H1 (cell line): ENCODE results near the gene CREB3. TPM values are rescaled to one million over a fixed set of nuclear protein-coding genes. Genes with fewer than 3 reads are reported as not detected.

Experiments
- CTCF ChIA-PET: fragments of 300-600 bp; sonication (Branson Sonifier 250); formaldehyde crosslinking; loops from one replicate; lab custom pipeline; 2021; ENCODE audit not compliant: partially characterized antibody; lab: Charles Lee
- POLR2A ChIA-PET: fragments of 300-600 bp; sonication (Branson Sonifier 250); formaldehyde crosslinking; loops from one replicate; lab custom pipeline; 2021; ENCODE audit warnings: inconsistent platforms; ENCODE audit not compliant: partially characterized antibody; lab: Charles Lee
- DNase-seq, 2 experiments: peaks; one replicate each; pipeline versions ENCODE4 v3.0.0 to v3.0.0-alpha.2; 2010 to 2022; ENCODE audit warnings: low spot score in 2 of 2, low read depth in 1 of 2, mixed read lengths in 1 of 2
- FAIRE-seq: peaks from 2 replicates; lab custom pipeline; 2011; peaks lifted over from hg19 to GRCh38; lab: Jason Lieb, UNC
- H2AFZ ChIP-seq: 2 replicates; pipeline ENCODE4 v1.8.1; 2012; ENCODE audit warnings: low read length, inconsistent platforms
- H2AK5ac ChIP-seq: 2 replicates; pipeline ENCODE4 v1.6.1; 2013; ENCODE audit warnings: low read depth, low read length
- H2BK120ac ChIP-seq: replicated peaks from 2 replicates; pipeline ENCODE3; 2013; ENCODE audit warnings: low read depth, low read length, inconsistent platforms
- H2BK12ac ChIP-seq: 2 replicates; pipeline ENCODE4 v1.6.1; 2013; ENCODE audit warnings: low read depth, low read length
- H2BK15ac ChIP-seq: 2 replicates; pipeline ENCODE4 v1.6.1; 2013; ENCODE audit warnings: low read length
- H2BK20ac ChIP-seq: 2 replicates; pipeline ENCODE4 v1.6.1; 2013; ENCODE audit warnings: low read length
- H2BK5ac ChIP-seq: 2 replicates; pipeline ENCODE4 v1.6.1; 2013; ENCODE audit warnings: low read depth, low read length
- H3K14ac ChIP-seq: 2 replicates; pipeline ENCODE4 v1.6.1; 2013; ENCODE audit warnings: inconsistent platforms; ENCODE audit not compliant: insufficient read length
- H3K18ac ChIP-seq: 2 replicates; pipeline ENCODE4 v1.6.1; 2013; ENCODE audit warnings: low read length; ENCODE audit errors: extremely low read depth
- H3K23ac ChIP-seq: 2 replicates; pipeline ENCODE4 v1.6.1; 2013; ENCODE audit warnings: inconsistent platforms; ENCODE audit not compliant: insufficient read length
- H3K23me2 ChIP-seq: 2 replicates; pipeline ENCODE4 v1.6.1; 2013; ENCODE audit warnings: low read depth, low read length
- H3K27ac ChIP-seq: 2 replicates; pipeline ENCODE4 v1.6.1; 2011; ENCODE audit warnings: low read depth, low read length, inconsistent platforms
- H3K27me3 ChIP-seq, 4 experiments: replicated peaks in 1 of 4; 1 replicate in 1 of 4; 2 replicates in 3 of 4; pipeline versions ENCODE4 v1.6.1 to v1.8.1; 2011 to 2013; ENCODE audit warnings: low read length in 3 of 4, mild to moderate bottlenecking in 3 of 4, inconsistent platforms in 2 of 4, mixed read lengths in 2 of 4, moderate library complexity in 1 of 4; ENCODE audit not compliant: control insufficient read depth in 3 of 4, insufficient read depth in 3 of 4; ENCODE audit errors: extremely low read depth in 1 of 4
- H3K36me3 ChIP-seq, 4 experiments: 2 replicates each; pipeline versions ENCODE4 v1.6.1 to v1.8.1; 2011 to 2013; ENCODE audit warnings: mild to moderate bottlenecking in 4 of 4, low read length in 3 of 4, moderate library complexity in 2 of 4, control low read depth in 1 of 4, inconsistent platforms in 1 of 4; ENCODE audit not compliant: insufficient read depth in 4 of 4, control insufficient read depth in 2 of 4
- H3K4ac ChIP-seq: replicated peaks from 2 replicates; pipeline ENCODE3; 2013; ENCODE audit warnings: low read length, low read depth, mixed read lengths, inconsistent platforms; ENCODE audit not compliant: insufficient read length
- H3K4me1 ChIP-seq, 4 experiments: replicated peaks in 1 of 4; 1 replicate in 1 of 4; 2 replicates in 3 of 4; pipeline versions ENCODE4 v1.6.1 to v1.8.1; 2011 to 2013; ENCODE audit warnings: low read length in 3 of 4, inconsistent platforms in 2 of 4, mixed read lengths in 1 of 4; ENCODE audit not compliant: insufficient read depth in 4 of 4, control insufficient read depth in 3 of 4
- H3K4me2 ChIP-seq, 2 experiments: 2 replicates each; pipeline versions ENCODE4 v1.6.1 to v1.8.1; 2011 to 2013; ENCODE audit warnings: low read depth in 2 of 2, low read length in 2 of 2, control low read depth in 1 of 2, inconsistent platforms in 1 of 2, mild to moderate bottlenecking in 1 of 2; ENCODE audit not compliant: insufficient read depth in 1 of 2
- H3K4me3 ChIP-seq, 4 experiments: fragments of 200-600, 300-600 bp in 1 of 4; sonication (generic), shearing (Covaris generic), sonication (Bioruptor Twin) in 1 of 4; 2 replicates each; pipeline versions ENCODE4 v1.5.1 to v1.8.1; 2011 to 2016; ENCODE audit warnings: low read length in 4 of 4, low read depth in 3 of 4, control low read depth in 2 of 4, inconsistent platforms in 2 of 4, mild to moderate bottlenecking in 2 of 4, mixed read lengths in 1 of 4, moderate library complexity in 1 of 4; ENCODE audit not compliant: insufficient read depth in 2 of 4; ENCODE audit errors: extremely low read depth in 1 of 4
- H3K56ac ChIP-seq: replicated peaks from 2 replicates; pipeline ENCODE3; 2013; ENCODE audit warnings: low read depth, mild to moderate bottlenecking, mixed read lengths, low read length, inconsistent platforms; ENCODE audit not compliant: insufficient read length
- H3K79me1 ChIP-seq: 2 replicates; pipeline ENCODE4 v1.6.1; 2013; ENCODE audit warnings: low read depth, low read length, control low read depth
- H3K79me2 ChIP-seq, 2 experiments: 2 replicates each; pipeline versions ENCODE4 v1.6.1 to v1.8.1; 2012 to 2013; ENCODE audit warnings: low read length in 2 of 2, mild to moderate bottlenecking in 2 of 2, inconsistent platforms in 1 of 2; ENCODE audit not compliant: insufficient read depth in 2 of 2, control insufficient read depth in 1 of 2
- H3K9ac ChIP-seq, 4 experiments: replicated peaks in 1 of 4; 1 replicate in 1 of 4; 2 replicates in 3 of 4; pipeline versions ENCODE4 v1.6.1 to v1.8.1; 2011 to 2013; ENCODE audit warnings: low read depth in 3 of 4, low read length in 3 of 4, control low read depth in 2 of 4, mild to moderate bottlenecking in 2 of 4, moderate library complexity in 2 of 4, inconsistent platforms in 1 of 4; ENCODE audit errors: extremely low read depth in 1 of 4
- H3K9me3 ChIP-seq, 2 experiments: 2 replicates each; pipeline versions ENCODE4 v1.6.1 to v1.8.1; 2012 to 2013; ENCODE audit warnings: mild to moderate bottlenecking in 2 of 2, moderate library complexity in 2 of 2, control low read depth in 1 of 2, inconsistent platforms in 1 of 2, low read depth in 1 of 2, low read length in 1 of 2, mixed read lengths in 1 of 2; ENCODE audit not compliant: insufficient read depth in 2 of 2
- H4K20me1 ChIP-seq, 2 experiments: replicated peaks in 1 of 2; 2 replicates each; pipeline versions ENCODE3 to v1.8.1; 2011 to 2013; ENCODE audit warnings: inconsistent platforms in 2 of 2, low read length in 2 of 2, mild to moderate bottlenecking in 1 of 2; ENCODE audit not compliant: insufficient read depth in 2 of 2, control insufficient read depth in 1 of 2
- H4K5ac ChIP-seq: 2 replicates; pipeline ENCODE4 v1.6.1; 2013; ENCODE audit warnings: low read length, low read depth, mixed read lengths, inconsistent platforms; ENCODE audit not compliant: insufficient read length
- H4K8ac ChIP-seq: 2 replicates; pipeline ENCODE4 v1.8.0; 2013; ENCODE audit warnings: mild to moderate bottlenecking, moderate library complexity, low read length, inconsistent platforms; ENCODE audit not compliant: insufficient read depth; ENCODE audit errors: extremely low read depth
- H4K91ac ChIP-seq: replicated peaks from 2 replicates; pipeline ENCODE3; 2013; ENCODE audit warnings: low read length, mixed read lengths, inconsistent platforms; ENCODE audit not compliant: insufficient read length
- ATF2 ChIP-seq: IDR thresholded peaks from 2 replicates; pipeline ENCODE4 v1.6.1; 2012; ENCODE audit warnings: low read length, inconsistent platforms
- CBX8 ChIP-seq: fragments of 300-800, 300-1000 bp; sonication (generic); IDR thresholded peaks from 2 replicates; pipeline ENCODE4 v1.7.1; 2016; ENCODE audit warnings: low read depth, low read length, borderline replicate concordance
- EGR1 ChIP-seq: IDR thresholded peaks from 2 replicates; pipeline ENCODE4 v1.6.1; 2011; ENCODE audit warnings: low read depth, low read length, borderline replicate concordance
- HDAC6 ChIP-seq: IDR thresholded peaks from one replicate; pipeline ENCODE4 v1.7.1; 2012; ENCODE audit warnings: low read depth, mild to moderate bottlenecking, inconsistent platforms, low read length, moderate library complexity
- JUN ChIP-seq: IDR thresholded peaks from 2 replicates; pipeline ENCODE4 v1.6.1; 2011; ENCODE audit warnings: low read depth, mild to moderate bottlenecking, improper control_type of control experiment, low read length
- KDM5A ChIP-seq: fragments of 200-600 bp; IDR thresholded peaks from 2 replicates; pipeline ENCODE4 v1.7.1; 2012; ENCODE audit warnings: mild to moderate bottlenecking, low read length, inconsistent platforms, mixed read lengths
- POU5F1 ChIP-seq: IDR thresholded peaks from 2 replicates; pipeline ENCODE4 v1.6.1; 2011; ENCODE audit warnings: low read depth, mild to moderate bottlenecking, low read length, moderate library complexity
- RFX5 ChIP-seq: IDR thresholded peaks from 2 replicates; pipeline ENCODE4 v1.6.1; 2011; ENCODE audit warnings: low read depth, low read length, improper control_type of control experiment, borderline replicate concordance
- SIX5 ChIP-seq: IDR thresholded peaks from 2 replicates; pipeline ENCODE4 v1.6.1; 2011; ENCODE audit warnings: mild to moderate bottlenecking, low read depth, low read length
- TAF7 ChIP-seq: optimal IDR thresholded peaks from 2 replicates; pipeline ENCODE3; 2011; ENCODE audit warnings: low read depth, mild to moderate bottlenecking, inconsistent platforms, low read length, moderate library complexity, borderline replicate concordance
- TBP ChIP-seq: IDR thresholded peaks from 2 replicates; pipeline ENCODE4 v1.6.1; 2011; ENCODE audit warnings: low read depth, low read length, improper control_type of control experiment
- TCF12 ChIP-seq: IDR thresholded peaks from 2 replicates; pipeline ENCODE4 v1.6.1; 2011; ENCODE audit warnings: low read depth, mild to moderate bottlenecking, low read length
- ZNF274 ChIP-seq: IDR thresholded peaks from 2 replicates; pipeline ENCODE4 v1.7.0; 2012; ENCODE audit warnings: low read length, borderline replicate concordance; ENCODE audit errors: extremely low read depth
- WGBS, 2 experiments: shearing (Covaris generic) in 1 of 2; methylation state at CpG; one replicate each; pipeline versions ENCODE4 v1.1.6 to v1.1.7; 2013 to 2015; ENCODE audit warnings: low lambda C conversion rate in 2 of 2, mixed read lengths in 2 of 2, inconsistent platforms in 1 of 2, low coverage in 1 of 2, missing lambda C conversion rate in 1 of 2; ENCODE audit not compliant: insufficient replicate concordance in 2 of 2, insufficient coverage in 1 of 2, insufficient read length in 1 of 2; ENCODE audit errors: extremely low coverage in 1 of 2, missing lambda C conversion rate in 1 of 2; 5-methylcytosine and 5-hydroxymethylcytosine counted together
- polyA plus RNA-seq, 7 experiments: library from polyadenylated mRNA; depleted of rRNA in 3 of 7; stranded (reverse) in 5 of 7; unstranded in 2 of 7; fragments of >200 nt in 5 of 7; fragments of 200-250 nt in 2 of 7; gene quantifications; 1 replicate in 5 of 7; 2 replicates in 1 of 7; 4 replicates in 1 of 7; pipeline versions ENCODE4 v1.2.1 to v1.2.3, GENCODE V29; 2011 to 2013; ENCODE audit warnings: missing spikeins in 2 of 7, mixed read lengths in 2 of 7
- total RNA-seq: library from RNA; stranded (reverse); fragmentation: NEBNext Ultra II Directional; extraction: Animal tissue kit (Norgen Biotek cat#: 25700); gene quantifications from 2 replicates; pipeline ENCODE4 v1.2.1, GENCODE V29; 2021

The CREB3 gene
- total and polyA plus RNA-seq, 2 of the 8 experiments (the other 6 are each of a cell fraction or from before 2014, with no cell fraction given): 24.4 to 25.7 TPM

GRCh38 chr9:35697486-35697885 is 35.0 kb upstream of the CREB3 start:
- Histone ChIP-seq H3K79me2 (no peaks in the 10 kb centered on the region), H2BK15ac (no peak overlapping the region), H3K56ac (no peak overlapping the region), H3K27ac (no peak overlapping the region), H3K4me3 (no peak overlapping the region), H2BK5ac (no peak overlapping the region), H3K14ac (no peak overlapping the region), H3K23me2 (no peaks in the 10 kb centered on the region), H3K4me2 (no peak overlapping the region), H3K79me1 (no peaks in the 10 kb centered on the region), H2AK5ac (no peak overlapping the region), H4K91ac (no peak overlapping the region), H2AFZ (no peak overlapping the region), H3K4me1 (no peaks in the 10 kb centered on the region), H4K20me1 (peaks cover 3 to 7% of the 10 kb centered on the region in 2 experiments), H3K36me3 (peaks cover 28 to 44% (median 42%) of the 10 kb centered on the region in 4 experiments), H2BK20ac (no peak overlapping the region), H3K9ac (no peak overlapping the region), H3K23ac (no peak overlapping the region), H3K4ac (no peak overlapping the region), H3K18ac (no peak overlapping the region), H3K27me3 (no peaks in the 10 kb centered on the region), H2BK120ac (no peak overlapping the region), H3K9me3 (no peaks in the 10 kb centered on the region), H4K8ac (no peak overlapping the region), H4K5ac (no peak overlapping the region), H2BK12ac (no peak overlapping the region)
- DNase-seq: no peak
- ChIA-PET POLR2A (interaction anchor here (2.1 to 14.9 kb wide), 4 partner anchors 9 to 51 kb away, joined by 9 to 158 read pairs (median 12); partner anchors contain the start of genes CREB3 and TLN1), CTCF (interaction anchor here (1.2 to 14.1 kb wide), 23 partner anchors 9 to 208 kb away, joined by 3 to 347 read pairs (median 16); partner anchors contain the start of genes ARHGEF39, CA9, CCDC107 and CREB3)
- WGBS, 2 experiments: 95% methylated on average over 12 of the region's 14 CpGs; no CpG with 5 or more reads in 1 of the 2 experiments
- no peak for FAIRE-seq
- TF ChIP-seq RFX5 (no peak), SIX5 (no peak), JUN (no peak), POU5F1 (no peak), HDAC6 (no peak), CBX8 (no peak), EGR1 (no peak), KDM5A (no peak), TCF12 (no peak), ZNF274 (no peak), TAF7 (no peak), ATF2 (no peak), TBP (no peak)
